Left ventricle myocardium inferior (tissue), 1 donor: ENCODE results near the gene HSPB3. TPM values are rescaled to one million over a fixed set of nuclear protein-coding genes. Genes with fewer than 3 reads are reported as not detected.
A peak's percentile ranks its signal among the peaks of the same experiment; 100 is the strongest.

Experiments used
- DNase-seq: peaks from one replicate; pipeline ENCODE4 v3.0.0-alpha.2; 2020
- H3K27ac ChIP-seq: fragments of 200-600 bp; replicated peaks from 2 replicates; pipeline ENCODE4 v1.8.0; 2021
- H3K27me3 ChIP-seq: fragments of 200-600 bp; 2 replicates; pipeline ENCODE4 v1.8.0; 2021; ENCODE audit warnings: low read depth
- H3K36me3 ChIP-seq: fragments of 200-600 bp; 2 replicates; pipeline ENCODE4 v1.8.0; 2021
- H3K4me1 ChIP-seq: fragments of 200-600 bp; 2 replicates; pipeline ENCODE4 v1.8.0; 2021
- H3K4me3 ChIP-seq: fragments of 200-600 bp; 2 replicates; pipeline ENCODE4 v1.8.0; 2021; ENCODE audit warnings: mild to moderate bottlenecking, moderate library complexity
- H3K9me3 ChIP-seq: fragments of 200-600 bp; replicated peaks from 2 replicates; pipeline ENCODE4 v1.8.0; 2021
- CTCF ChIP-seq: fragments of 200-600 bp; IDR thresholded peaks from 2 replicates; pipeline ENCODE4 v1.8.0; 2021; ENCODE audit warnings: antibody characterized with exemption, mild to moderate bottlenecking, borderline replicate concordance
- intact Hi-C: fragments of 100-400 bp; cut with micrococcal nuclease; formaldehyde crosslinking; loops from one replicate; pipeline ENCODE4 v1.11.0; 2022
- total RNA-seq: library from RNA; stranded (reverse); fragmentation: NEBNext Ultra II Directional; extraction: Animal tissue kit (Norgen Biotek cat#: 25700); gene quantifications from one replicate; pipeline ENCODE4 v1.2.1, GENCODE V29; 2021
- donor health status: DM: no; HTN: yes; CAD: no; lungs with severe emphysema.

HSPB3 gene
- total RNA-seq, 1 donor from 2014 or later, result 418 TPM

- H3K27ac ChIP-seq, result peak overlapping the region; percentile 76
- H3K4me1 ChIP-seq, result peaks cover 29% of the 10 kb centered on the region
- no peaks in the 10 kb centered on the region for H3K36me3 ChIP-seq
- no peaks in the 10 kb centered on the region for H3K9me3 ChIP-seq
- intact Hi-C loops, result no loop called here
- DNase-seq, result no peak
- no peak for TF ChIP-seq CTCF
- no peaks in the 10 kb centered on the region for H3K27me3 ChIP-seq
- H3K4me3 ChIP-seq, result peak overlapping the region; percentile 50
Measured at GRCh38 chr5:54469622-54470021, 14.1 kb downstream of the HSPB3 start.

GRCh38 chr5:54470128-54470527 is 14.6 kb downstream of the HSPB3 start:
- Histone ChIP-seq H3K36me3 (no peaks in the 10 kb centered on the region), H3K9me3 (no peaks in the 10 kb centered on the region), H3K4me1 (peaks cover 29% of the 10 kb centered on the region), H3K27me3 (no peaks in the 10 kb centered on the region), H3K4me3 (peak overlapping the region; percentile 50), H3K27ac (peak overlapping the region; percentile 76)
- no peak for DNase-seq
- TF ChIP-seq CTCF, result no peak
- intact Hi-C loops, result no loop called here

- H3K27ac ChIP-seq, result peak overlapping the region; percentile 76
- no peaks in the 10 kb centered on the region for H3K27me3 ChIP-seq
- H3K4me3 ChIP-seq, result peak overlapping the region; percentile 50
- intact Hi-C loops, result no loop called here
- TF ChIP-seq CTCF, result no peak
- no peaks in the 10 kb centered on the region for H3K9me3 ChIP-seq
- H3K4me1 ChIP-seq, result peaks cover 29% of the 10 kb centered on the region
- no peak for DNase-seq
- H3K36me3 ChIP-seq, result no peaks in the 10 kb centered on the region
Measured at GRCh38 chr5:54470677-54471076, 15.2 kb downstream of the HSPB3 start.

- Histone ChIP-seq H3K9me3 (no peaks in the 10 kb centered on the region), H3K4me3 (no peak overlapping the region), H3K4me1 (peaks cover 29% of the 10 kb centered on the region), H3K27ac (no peak overlapping the region), H3K27me3 (no peaks in the 10 kb centered on the region), H3K36me3 (no peaks in the 10 kb centered on the region)
- no peak for TF ChIP-seq CTCF
- no peak for DNase-seq
- intact Hi-C loops, result no loop called here
Measured at GRCh38 chr5:54471398-54471797, 15.9 kb downstream of the HSPB3 start.

- H3K4me3 ChIP-seq, result no peak overlapping the region
- H3K27me3 ChIP-seq, result no peaks in the 10 kb centered on the region
- no peaks in the 10 kb centered on the region for H3K4me1 ChIP-seq
- no peak for TF ChIP-seq CTCF
- no peak for DNase-seq
- H3K27ac ChIP-seq, result no peak overlapping the region
- H3K36me3 ChIP-seq, result no peaks in the 10 kb centered on the region
- no peaks in the 10 kb centered on the region for H3K9me3 ChIP-seq
- intact Hi-C loops, result no loop called here
Measured at GRCh38 chr5:54476682-54477081, 21.2 kb downstream of the HSPB3 start.
